ENCODE measurements around the gene PMM1.
"Not testable (repeated sequence)": the region's sequence is repeated elsewhere in the genome, so short reads cannot be mapped to it uniquely, and the experiment has no call there.

The PMM1 gene

GRCh38 chr22:41589391-41590241 is at the start of gene PMM1:
PMM1 (minus strand) TSS chr22:41589840; CDS start chr22:41589805, 35 bp downstream.
- DNase-seq = peak; percentile 99

GRCh38 chr22:41638748-41639147 is 49.1 kb upstream of the PMM1 start:
- DNase-seq = no peak

GRCh38 chr22:41638124-41638523 is 48.5 kb upstream of the PMM1 start:
- no peak for DNase-seq

- not testable (repeated sequence) for DNase-seq
Measured at GRCh38 chr22:41637623-41638022, 48.0 kb upstream of the PMM1 start.

- no peak for DNase-seq
Measured at GRCh38 chr22:41636467-41636866, 46.8 kb upstream of the PMM1 start.

GRCh38 chr22:41634610-41635009 is 45.0 kb upstream of the PMM1 start:
- DNase-seq = not testable (repeated sequence)

- not testable (repeated sequence) for DNase-seq
Measured at GRCh38 chr22:41631615-41632014, 42.0 kb upstream of the PMM1 start.

GRCh38 chr22:41631115-41631514 is 41.5 kb upstream of the PMM1 start:
- DNase-seq = not testable (repeated sequence)

- DNase-seq = no peak
Measured at GRCh38 chr22:41625577-41625976, 35.9 kb upstream of the PMM1 start.

- no peak for DNase-seq
Measured at GRCh38 chr22:41621911-41622179, 32.2 kb upstream of the PMM1 start.

GRCh38 chr22:41621099-41621910 is 31.7 kb upstream of the PMM1 start, which contains the start of gene XRCC6:
XRCC6 (plus strand) TSS chr22:41621295; CDS start chr22:41622005, 710 bp downstream.
- peak; percentile 99 for DNase-seq

- DNase-seq = no peak
Measured at GRCh38 chr22:41620589-41621098, 31.0 kb upstream of the PMM1 start, which contains the start of gene DESI1. DESI1 (minus strand) TSS chr22:41621043; CDS start chr22:41620839, 204 bp downstream.

- peak; percentile 18 for DNase-seq
Measured at GRCh38 chr22:41619979-41620588, 30.4 kb upstream of the PMM1 start.

GRCh38 chr22:41613456-41613855 is 23.8 kb upstream of the PMM1 start:
- no peak for DNase-seq

GRCh38 chr22:41612603-41613306 is 23.1 kb upstream of the PMM1 start:
- no peak for DNase-seq

GRCh38 chr22:41608386-41608785 is 18.7 kb upstream of the PMM1 start:
- DNase-seq = no peak

GRCh38 chr22:41603873-41604332 is 14.3 kb upstream of the PMM1 start:
- DNase-seq = no peak

- DNase-seq = no peak
Measured at GRCh38 chr22:41600976-41601375, 11.3 kb upstream of the PMM1 start.

- DNase-seq = no peak
Measured at GRCh38 chr22:41598891-41599635, 9.4 kb upstream of the PMM1 start.

- DNase-seq = peak; percentile 1
Measured at GRCh38 chr22:41598081-41598480, 8.4 kb upstream of the PMM1 start.

- no peak for DNase-seq
Measured at GRCh38 chr22:41597635-41597953, 8.0 kb upstream of the PMM1 start.

All from kidney glomerular epithelial cell (primary cell).